ENCODE measurements around the gene ENAH. TPM values are rescaled to one million over a fixed set of nuclear protein-coding genes. Genes with fewer than 3 reads are reported as not detected.
"Not testable (repeated sequence)": the region's sequence is repeated elsewhere in the genome, so short reads cannot be mapped to it uniquely, and the experiment has no call there.

The ENAH gene
- polyA plus RNA-seq, 3 donors from 2014 or later = 0.24 TPM; not detected in 2

- Mint-ChIP-seq H3K4me3 (no peak overlapping the region), H3K27me3 (ENCODE audit: low read depth in 3 of 3) (peaks cover 19 to 36% (median 20%) of the 10 kb centered on the region in 3 donors), H3K36me3 (no peaks in the 10 kb centered on the region), H3K9me3 (no peaks in the 10 kb centered on the region), H3K4me1 (peaks cover 12 to 15% of the 10 kb centered on the region in 2 donors), H3K27ac (no peak overlapping the region)
- no peak for DNase-seq
Measured at GRCh38 chr1:225650179-225650578, 2.7 kb downstream of the ENAH start.

GRCh38 chr1:225645194-225645895, 7.6 kb downstream of the ENAH start:
- no peak overlapping the region for H3K27ac Mint-ChIP-seq
- H3K9me3 Mint-ChIP-seq = no peaks in the 10 kb centered on the region
- no peaks in the 10 kb centered on the region for H3K36me3 Mint-ChIP-seq
- H3K4me1 Mint-ChIP-seq = no peaks in the 10 kb centered on the region
- no peak overlapping the region for H3K4me3 Mint-ChIP-seq
- peaks cover 0 to 14% (median 0%) of the 10 kb centered on the region in 3 donors for H3K27me3 Mint-ChIP-seq (ENCODE audit: low read depth in 3 of 3)
- DNase-seq = no peak

- Mint-ChIP-seq H3K4me3 (no peak overlapping the region), H3K4me1 (no peaks in the 10 kb centered on the region), H3K27ac (no peak overlapping the region), H3K9me3 (no peaks in the 10 kb centered on the region), H3K36me3 (no peaks in the 10 kb centered on the region), H3K27me3 (ENCODE audit: low read depth in 3 of 3) (peaks cover 0 to 7% (median 0%) of the 10 kb centered on the region in 3 donors)
- DNase-seq = no peak
Measured at GRCh38 chr1:225644666-225645065, 8.3 kb downstream of the ENAH start.

DNA sequence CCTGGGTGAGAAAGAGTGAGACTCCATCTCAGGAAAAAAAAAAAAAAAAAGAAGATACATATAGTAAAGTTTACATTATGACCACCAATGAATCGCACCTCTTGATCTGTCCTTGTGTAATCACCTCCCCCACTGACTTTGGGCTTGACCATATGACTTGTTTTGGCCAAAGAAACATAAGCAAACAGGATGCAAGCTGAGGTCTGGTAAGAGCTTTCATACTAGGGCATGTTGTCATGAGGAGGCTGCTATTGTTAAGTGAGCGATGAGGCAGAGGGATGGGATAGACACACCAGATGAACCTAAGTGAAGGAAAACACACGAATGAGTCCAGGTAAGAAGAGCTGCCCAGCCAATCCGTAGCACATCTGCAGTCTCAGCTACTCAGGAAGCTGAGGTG, 10.7 kb downstream of the ENAH start:
- H3K27me3 Mint-ChIP-seq (ENCODE audit: low read depth in 3 of 3) = peaks cover 0 to 2% (median 0%) of the 10 kb centered on the region in 3 donors
- H3K27ac Mint-ChIP-seq = no peak overlapping the region
- H3K4me3 Mint-ChIP-seq = no peak overlapping the region
- H3K4me1 Mint-ChIP-seq = no peaks in the 10 kb centered on the region
- H3K9me3 Mint-ChIP-seq = peaks cover 0 to 1% (median 0%) of the 10 kb centered on the region in 6 donors
- DNase-seq = no peak
- H3K36me3 Mint-ChIP-seq = no peaks in the 10 kb centered on the region

GRCh38 chr1:225638853-225639252, 14.1 kb downstream of the ENAH start:
- H3K27ac Mint-ChIP-seq = no peak overlapping the region
- peaks cover 0 to 4% (median 0%) of the 10 kb centered on the region in 3 donors for H3K36me3 Mint-ChIP-seq
- H3K4me1 Mint-ChIP-seq = no peaks in the 10 kb centered on the region
- H3K27me3 Mint-ChIP-seq (ENCODE audit: low read depth in 3 of 3) = peaks cover 0 to 2% (median 0%) of the 10 kb centered on the region in 3 donors
- H3K9me3 Mint-ChIP-seq = peaks cover 0 to 1% (median 0%) of the 10 kb centered on the region in 6 donors
- no peak overlapping the region for H3K4me3 Mint-ChIP-seq
- no peak for DNase-seq

DNA sequence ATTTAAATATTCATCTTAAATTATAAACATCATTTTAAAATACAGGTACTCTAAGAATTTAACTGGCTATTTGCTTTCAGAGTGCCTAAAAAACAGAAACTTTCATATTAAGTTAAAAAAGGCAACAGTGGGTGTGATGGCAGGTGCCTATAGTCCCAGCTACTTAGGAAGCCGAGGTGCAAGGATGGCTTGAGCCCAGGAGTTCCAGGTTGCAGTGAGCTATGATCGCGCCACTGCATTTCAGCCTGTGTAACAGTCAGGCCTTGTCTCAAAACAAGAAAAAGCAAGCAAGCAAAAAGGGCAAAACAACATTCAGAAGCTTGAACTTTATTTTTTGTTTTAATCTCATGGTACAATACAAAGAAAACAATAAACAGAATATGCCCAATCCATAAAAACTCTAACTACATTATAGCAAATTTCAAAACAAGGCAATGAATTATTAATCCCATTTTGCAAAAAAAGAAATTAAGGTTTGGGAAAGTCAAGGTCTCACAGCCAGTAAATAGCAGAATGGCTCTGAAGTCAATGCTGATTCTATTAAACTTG, 15.2 kb downstream of the ENAH start:
- Mint-ChIP-seq H3K36me3 (peaks cover 0 to 4% (median 0%) of the 10 kb centered on the region in 3 donors), H3K9me3 (peaks cover 0 to 1% (median 0%) of the 10 kb centered on the region in 6 donors), H3K27ac (no peak overlapping the region), H3K27me3 (ENCODE audit: low read depth in 3 of 3) (peaks cover 0 to 3% (median 2%) of the 10 kb centered on the region in 3 donors), H3K4me1 (no peaks in the 10 kb centered on the region), H3K4me3 (no peak overlapping the region)
- no peak for DNase-seq

DNA sequence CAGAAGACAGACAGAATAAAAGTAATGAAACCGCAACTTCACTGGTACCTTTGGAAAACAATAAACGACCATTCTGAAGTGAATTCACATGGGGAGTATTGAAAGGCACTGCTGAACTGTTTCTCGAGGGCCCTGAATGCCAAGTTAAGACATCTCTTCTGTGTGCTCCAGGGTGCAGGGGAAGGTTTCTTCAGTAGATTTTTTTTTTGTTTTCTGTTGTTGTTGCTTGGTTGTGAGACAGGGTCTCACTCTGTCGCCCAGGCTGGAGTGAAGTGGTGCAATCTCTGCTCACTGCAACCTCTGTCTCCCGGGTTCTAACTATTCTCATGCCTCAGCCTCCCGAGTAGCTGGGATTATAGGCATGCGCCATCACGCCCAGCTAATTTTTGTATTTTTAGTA, 15.9 kb downstream of the ENAH start:
- DNase-seq; H3K36me3 Mint-ChIP-seq; H3K4me3 Mint-ChIP-seq; H3K27ac Mint-ChIP-seq; H3K27me3 Mint-ChIP-seq (ENCODE audit: low read depth in 3 of 3); H3K4me1 Mint-ChIP-seq; H3K9me3 Mint-ChIP-seq: not testable (repeated sequence)

DNA sequence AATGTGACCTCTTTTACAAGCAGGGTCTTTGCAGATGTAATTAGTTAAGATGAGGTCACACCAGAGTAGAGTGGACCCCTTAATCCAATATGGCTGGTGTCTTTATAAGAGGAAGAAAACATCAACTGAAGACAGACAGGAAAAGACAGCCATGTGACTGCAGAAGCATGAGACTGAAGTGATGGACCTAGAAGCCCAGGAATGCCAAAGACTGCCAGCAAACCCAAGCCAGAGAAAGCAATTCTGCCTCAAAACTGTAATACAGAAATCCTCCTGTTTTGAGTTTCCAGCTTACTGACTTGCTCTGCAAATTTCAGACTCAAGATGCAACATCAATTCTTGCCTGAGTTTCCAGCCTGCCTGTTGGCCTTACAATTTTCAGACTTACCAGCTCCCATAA, 17.3 kb downstream of the ENAH start:
- no peak for DNase-seq
- Mint-ChIP-seq H3K27me3 (ENCODE audit: low read depth in 3 of 3) (peaks cover 0 to 3% (median 2%) of the 10 kb centered on the region in 3 donors), H3K4me3 (no peak overlapping the region), H3K4me1 (no peaks in the 10 kb centered on the region), H3K36me3 (peaks cover 0 to 4% (median 0%) of the 10 kb centered on the region in 3 donors), H3K27ac (no peak overlapping the region), H3K9me3 (peaks cover 0 to 1% (median 0%) of the 10 kb centered on the region in 6 donors)

- H3K4me3 Mint-ChIP-seq; DNase-seq; H3K27me3 Mint-ChIP-seq (ENCODE audit: low read depth in 3 of 3); H3K9me3 Mint-ChIP-seq; H3K27ac Mint-ChIP-seq; H3K36me3 Mint-ChIP-seq; H3K4me1 Mint-ChIP-seq: not testable (repeated sequence)
Measured at GRCh38 chr1:225632836-225633235, 20.1 kb downstream of the ENAH start.

GRCh38 chr1:225631021-225631663, 21.8 kb downstream of the ENAH start:
- Mint-ChIP-seq H3K4me3 (no peak overlapping the region), H3K27ac (no peak overlapping the region), H3K36me3 (no peaks in the 10 kb centered on the region), H3K9me3 (no peaks in the 10 kb centered on the region), H3K4me1 (no peaks in the 10 kb centered on the region), H3K27me3 (ENCODE audit: low read depth in 3 of 3) (peaks cover 0 to 5% (median 0%) of the 10 kb centered on the region in 3 donors)
- no peak for DNase-seq

- H3K27me3 Mint-ChIP-seq (ENCODE audit: low read depth in 3 of 3) = peaks cover 0 to 10% (median 0%) of the 10 kb centered on the region in 3 donors
- no peaks in the 10 kb centered on the region for H3K36me3 Mint-ChIP-seq
- DNase-seq = no peak
- H3K4me3 Mint-ChIP-seq = no peak overlapping the region
- no peaks in the 10 kb centered on the region for H3K9me3 Mint-ChIP-seq
- no peak overlapping the region for H3K27ac Mint-ChIP-seq
- H3K4me1 Mint-ChIP-seq = no peaks in the 10 kb centered on the region
Measured at GRCh38 chr1:225629483-225629882, 23.4 kb downstream of the ENAH start.

- H3K9me3 Mint-ChIP-seq, H3K4me3 Mint-ChIP-seq, DNase-seq, H3K36me3 Mint-ChIP-seq, H3K27ac Mint-ChIP-seq, H3K4me1 Mint-ChIP-seq: not testable (repeated sequence)
- peaks cover 0 to 10% (median 0%) of the 10 kb centered on the region in 3 donors for H3K27me3 Mint-ChIP-seq (ENCODE audit: low read depth in 3 of 3)
Measured at GRCh38 chr1:225628794-225629193, 24.1 kb downstream of the ENAH start.

GRCh38 chr1:225627304-225627947, 25.5 kb downstream of the ENAH start:
- H3K4me1 Mint-ChIP-seq = no peaks in the 10 kb centered on the region
- no peaks in the 10 kb centered on the region for H3K36me3 Mint-ChIP-seq
- H3K27ac Mint-ChIP-seq = no peak overlapping the region
- H3K9me3 Mint-ChIP-seq = no peaks in the 10 kb centered on the region
- H3K4me3 Mint-ChIP-seq = no peak overlapping the region
- DNase-seq = no peak
- peaks cover 0 to 8% (median 2%) of the 10 kb centered on the region in 3 donors for H3K27me3 Mint-ChIP-seq (ENCODE audit: low read depth in 3 of 3)

DNA sequence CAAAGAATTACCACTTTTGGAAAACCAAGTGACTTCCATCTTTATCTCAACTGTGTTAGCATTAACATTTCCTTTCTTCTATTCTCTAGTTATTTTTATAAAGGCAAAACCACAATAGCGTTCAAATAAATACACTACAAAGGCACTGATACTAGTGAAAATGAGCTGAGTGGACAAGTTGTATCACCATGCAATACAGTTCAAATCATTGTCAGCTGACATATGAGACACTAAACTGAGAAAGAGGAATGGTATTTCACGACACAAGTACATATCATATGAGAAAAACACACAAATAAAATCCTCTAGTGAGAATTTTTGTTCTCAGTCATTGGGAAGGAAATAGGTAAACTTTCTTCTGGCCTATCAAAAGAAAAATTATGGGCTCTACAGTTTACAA, 26.2 kb downstream of the ENAH start:
- Mint-ChIP-seq H3K27ac (no peak overlapping the region), H3K36me3 (no peaks in the 10 kb centered on the region), H3K27me3 (ENCODE audit: low read depth in 3 of 3) (peaks cover 0 to 8% (median 2%) of the 10 kb centered on the region in 3 donors), H3K4me3 (no peak overlapping the region), H3K4me1 (no peaks in the 10 kb centered on the region), H3K9me3 (no peaks in the 10 kb centered on the region)
- no peak for DNase-seq
